ENCODE results near the gene MYADM.

GRCh38 chr19:53879140-53880081, 11.7 kb downstream of the MYADM start:
- TF ChIP-seq YY1 (IDR thresholded peaks at IDR 0.05; ENCODE audit: insufficient read depth, insufficient read length), result no peak
- TF ChIP-seq ZNF274 (IDR thresholded peaks at IDR 0.05; ENCODE audit: low read depth, low read length), result no peak

All from NT2/D1 (cell line).